Femur (tissue), 1 donor: Measurements from ENCODE around the gene ADAT3.

Experiments used
- DNase-seq: peaks from one replicate; pipeline ENCODE4 v3.0.0-alpha.2; 2017

ADAT3 gene

GRCh38 chr19:1942934-1943555 is 37.8 kb downstream of the ADAT3 start:
- no peak for DNase-seq

- no peak for DNase-seq
Observed at GRCh38 chr19:1943661-1944087, 38.5 kb downstream of the ADAT3 start.

- DNase-seq = no peak
Observed at GRCh38 chr19:1944088-1944915, 39.1 kb downstream of the ADAT3 start.

- no peak for DNase-seq
Observed at GRCh38 chr19:1944916-1945561, 39.8 kb downstream of the ADAT3 start.

GRCh38 chr19:1945899-1946298 is 40.7 kb downstream of the ADAT3 start:
- no peak for DNase-seq

- DNase-seq = no peak
Observed at GRCh38 chr19:1947651-1948209, 42.5 kb downstream of the ADAT3 start.

- DNase-seq = no peak
Observed at GRCh38 chr19:1949304-1950101, 44.3 kb downstream of the ADAT3 start.

GRCh38 chr19:1950640-1951039 is 45.4 kb downstream of the ADAT3 start:
- no peak for DNase-seq

- no peak for DNase-seq
Observed at GRCh38 chr19:1952635-1953034, 47.4 kb downstream of the ADAT3 start.

GRCh38 chr19:1953037-1953436 is 47.8 kb downstream of the ADAT3 start:
- no peak for DNase-seq

GRCh38 chr19:1953441-1954094 is 48.4 kb downstream of the ADAT3 start:
- no peak for DNase-seq

GRCh38 chr19:1954532-1954933 is 49.3 kb downstream of the ADAT3 start:
- DNase-seq = no peak

GRCh38 chr19:1955171-1956121 is 50.2 kb downstream of the ADAT3 start:
- no peak for DNase-seq

- no peak for DNase-seq
Observed at GRCh38 chr19:1956122-1956494, 50.9 kb downstream of the ADAT3 start.

GRCh38 chr19:1956868-1957492 is 51.8 kb downstream of the ADAT3 start:
- DNase-seq = no peak

- DNase-seq = no peak
Observed at GRCh38 chr19:1957562-1958248, 52.5 kb downstream of the ADAT3 start.

- DNase-seq = no peak
Observed at GRCh38 chr19:1959928-1960589, 54.9 kb downstream of the ADAT3 start.

GRCh38 chr19:1961000-1961883 is 56.0 kb downstream of the ADAT3 start:
- DNase-seq = no peak
